ENCODE measurements around the gene UPF2.
"Not testable (repeated sequence)": the region's sequence is repeated elsewhere in the genome, so short reads cannot be mapped to it uniquely, and the experiment has no call there.

Gene UPF2

GRCh38 chr10:11901036-11901301 lies 141.6 kb downstream of the UPF2 start:
- FAIRE-seq (no peak), DNase-seq (ENCODE audit: insufficient read length, low spot score) (no peak)
- no peak for TF ChIP-seq POLR2A (IDR thresholded peaks at IDR 0.05; ENCODE audit: low read depth, low read length)

GRCh38 chr10:11899067-11899876 lies 143.3 kb downstream of the UPF2 start:
- DNase-seq (ENCODE audit: insufficient read length, low spot score) (no peak), FAIRE-seq (no peak)
- no peak for TF ChIP-seq POLR2A (IDR thresholded peaks at IDR 0.05; ENCODE audit: low read depth, low read length)

- FAIRE-seq (no peak), DNase-seq (ENCODE audit: insufficient read length, low spot score) (peak; percentile 51)
- no peak for TF ChIP-seq POLR2A (IDR thresholded peaks at IDR 0.05; ENCODE audit: low read depth, low read length)
These were observed 144.1 kb downstream of the UPF2 start for GRCh38 chr10:11898372-11899066.

- DNase-seq (ENCODE audit: insufficient read length, low spot score) (no peak), FAIRE-seq (no peak)
- no peak for TF ChIP-seq POLR2A (IDR thresholded peaks at IDR 0.05; ENCODE audit: low read depth, low read length)
These were observed 144.6 kb downstream of the UPF2 start for GRCh38 chr10:11898033-11898371.

GRCh38 chr10:11896549-11897200 lies 145.9 kb downstream of the UPF2 start:
- no peak for TF ChIP-seq POLR2A (IDR thresholded peaks at IDR 0.05; ENCODE audit: low read depth, low read length)
- DNase-seq (ENCODE audit: insufficient read length, low spot score) (no peak), FAIRE-seq (no peak)

- FAIRE-seq (no peak), DNase-seq (ENCODE audit: insufficient read length, low spot score) (no peak)
- no peak for TF ChIP-seq POLR2A (IDR thresholded peaks at IDR 0.05; ENCODE audit: low read depth, low read length)
These were observed 147.0 kb downstream of the UPF2 start for GRCh38 chr10:11895598-11895997.

GRCh38 chr10:11895108-11895466 lies 147.5 kb downstream of the UPF2 start:
- no peak for FAIRE-seq
- no peak for TF ChIP-seq POLR2A (IDR thresholded peaks at IDR 0.05; ENCODE audit: low read depth, low read length)
- no peak for DNase-seq (ENCODE audit: insufficient read length, low spot score)

- DNase-seq (ENCODE audit: insufficient read length, low spot score) (no peak), FAIRE-seq (no peak)
- no peak for TF ChIP-seq POLR2A (IDR thresholded peaks at IDR 0.05; ENCODE audit: low read depth, low read length)
These were observed 148.1 kb downstream of the UPF2 start for GRCh38 chr10:11894381-11895107.

- DNase-seq (ENCODE audit: insufficient read length, low spot score) (no peak), FAIRE-seq (no peak)
- no peak for TF ChIP-seq POLR2A (IDR thresholded peaks at IDR 0.05; ENCODE audit: low read depth, low read length)
These were observed 148.8 kb downstream of the UPF2 start for GRCh38 chr10:11893749-11894278.

- no peak for TF ChIP-seq POLR2A (IDR thresholded peaks at IDR 0.05; ENCODE audit: low read depth, low read length)
- no peak for FAIRE-seq
These were observed 150.7 kb downstream of the UPF2 start for GRCh38 chr10:11891776-11892486.

GRCh38 chr10:11889263-11889662 lies 153.3 kb downstream of the UPF2 start:
- not testable (repeated sequence) for FAIRE-seq; DNase-seq (ENCODE audit: insufficient read length, low spot score)

More at GRCh38 chr10:11891776-11892486, 150.7 kb downstream of the UPF2 start:
- no peak for DNase-seq (ENCODE audit: insufficient read length, low spot score)

GRCh38 chr10:11887381-11888227 lies 155.0 kb downstream of the UPF2 start:
- no peak for TF ChIP-seq POLR2A (IDR thresholded peaks at IDR 0.05; ENCODE audit: low read depth, low read length)
- FAIRE-seq (no peak), DNase-seq (ENCODE audit: insufficient read length, low spot score) (no peak)

GRCh38 chr10:11886851-11887250 lies 155.8 kb downstream of the UPF2 start:
- DNase-seq (ENCODE audit: insufficient read length, low spot score) (no peak), FAIRE-seq (no peak)
- no peak for TF ChIP-seq POLR2A (IDR thresholded peaks at IDR 0.05; ENCODE audit: low read depth, low read length)
